Fibroblast of the aortic adventitia (primary cell): Measurements from ENCODE around the gene RPL35. TPM values are rescaled to one million over a fixed set of nuclear protein-coding genes. Genes with fewer than 3 reads are reported as not detected.

Experiments used
- DNase-seq: peaks from one replicate; pipeline ENCODE4 v3.0.0-alpha.2; 2010; ENCODE audit warnings: low read depth
- H3K4me3 ChIP-seq: 2 replicates; pipeline ENCODE4 v1.5.1; 2011; ENCODE audit warnings: low read depth, mild to moderate bottlenecking, control low read depth, low read length, moderate library complexity
- CTCF ChIP-seq: IDR thresholded peaks from 2 replicates; pipeline ENCODE4 v1.5.1; 2011; ENCODE audit warnings: mild to moderate bottlenecking, low read length, control low read depth, inconsistent platforms; ENCODE audit not compliant: insufficient read depth
- total RNA-seq: library from RNA; depleted of rRNA; stranded (reverse); fragments of >200 nt; gene quantifications from 2 replicates; pipeline ENCODE4 v1.2.3, GENCODE V29; 2012; ENCODE audit warnings: low replicate concordance

Gene RPL35
- total RNA-seq, 1 donor: 2,683 TPM

- no peak overlapping the region for H3K4me3 ChIP-seq
- TF ChIP-seq CTCF: no peak
- peak; percentile 37 for DNase-seq
Measured at GRCh38 chr9:124818431-124819281, 43.1 kb downstream of the RPL35 start.

DNA sequence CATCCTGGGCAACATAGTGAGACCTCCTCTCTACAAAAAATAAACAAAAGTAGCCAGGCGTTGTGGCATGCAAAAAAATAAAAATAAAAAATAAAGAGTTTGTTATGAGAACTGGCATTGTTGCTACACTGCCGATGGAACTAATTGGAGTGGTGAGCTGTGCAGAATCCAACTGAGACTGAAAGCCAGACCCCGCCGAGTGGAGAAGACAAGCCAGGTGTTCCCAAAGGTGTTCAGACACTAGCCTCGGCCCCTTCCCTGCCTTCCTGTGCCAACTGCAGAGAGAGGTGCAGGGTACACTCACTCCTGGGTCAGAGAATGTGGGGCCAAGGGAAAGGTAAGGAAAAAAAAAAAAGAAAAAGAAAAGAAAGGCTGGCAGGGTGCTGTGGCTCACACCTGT lies 46.2 kb downstream of the RPL35 start:
- H3K4me3 ChIP-seq: no peak overlapping the region
- no peak for DNase-seq
- TF ChIP-seq CTCF: no peak

DNA sequence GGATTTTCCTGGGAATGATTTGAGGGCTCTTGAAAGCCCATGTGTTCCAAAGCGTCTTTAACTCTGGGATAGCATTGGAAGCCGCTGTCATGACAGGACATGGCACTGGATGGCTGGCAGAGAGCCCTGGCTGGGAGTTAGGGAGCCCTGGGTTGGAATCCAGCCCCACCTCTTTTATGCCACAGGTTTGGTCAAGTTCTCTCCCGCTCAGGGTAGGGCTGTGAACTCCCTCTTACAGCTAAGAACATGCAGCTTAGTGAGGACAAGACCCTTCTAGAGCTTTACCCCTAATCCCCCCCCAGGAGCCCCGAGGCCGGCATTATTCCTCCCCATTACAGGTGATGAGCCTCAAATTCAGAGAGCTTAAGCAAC lies 47.6 kb downstream of the RPL35 start:
- no peak overlapping the region for H3K4me3 ChIP-seq
- DNase-seq: no peak
- no peak for TF ChIP-seq CTCF

DNA sequence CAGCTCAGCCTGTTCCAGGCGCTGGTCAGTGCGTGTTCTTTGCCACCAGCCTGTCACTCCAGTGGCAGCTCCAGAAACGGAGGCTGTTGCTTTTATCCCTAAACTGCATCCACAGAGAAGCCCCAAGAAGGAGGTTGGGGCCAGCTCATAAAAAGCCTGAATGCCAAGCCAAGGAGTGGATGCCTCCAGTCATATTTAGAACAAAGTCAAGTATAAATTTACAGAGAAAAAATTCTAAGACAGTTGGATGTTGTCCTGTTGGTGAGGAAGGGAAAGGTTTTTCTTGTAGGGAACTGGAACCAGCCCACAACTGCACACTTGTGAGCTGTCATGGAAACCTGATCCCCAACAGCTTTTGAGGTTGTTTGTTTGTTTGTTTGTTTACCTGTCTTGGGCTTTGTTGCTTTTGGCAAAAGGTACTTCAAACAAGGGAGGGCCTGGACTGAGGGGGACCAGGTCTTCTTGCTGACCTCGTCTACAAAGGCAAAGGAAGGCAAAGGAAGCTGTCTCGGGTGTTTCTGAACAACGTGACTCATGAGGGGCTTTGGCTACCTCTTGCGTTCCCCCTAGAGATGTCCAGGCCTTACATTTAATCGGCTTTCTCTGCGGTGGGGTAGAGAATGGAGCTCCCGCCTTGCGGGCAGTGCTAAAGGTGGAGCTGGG lies 48.1 kb downstream of the RPL35 start:
- no peak for DNase-seq
- no peak for TF ChIP-seq CTCF
- no peak overlapping the region for H3K4me3 ChIP-seq

- no peak for DNase-seq
Measured at GRCh38 chr9:124813041-124813440, 48.7 kb downstream of the RPL35 start.

GRCh38 chr9:124812441-124812876 lies 49.3 kb downstream of the RPL35 start:
- peak; percentile 8 for TF ChIP-seq CTCF
- no peak overlapping the region for H3K4me3 ChIP-seq
- peak; percentile 93 for DNase-seq

More at GRCh38 chr9:124813041-124813440, 48.7 kb downstream of the RPL35 start:
- no peak overlapping the region for H3K4me3 ChIP-seq
- no peak for TF ChIP-seq CTCF
